Measurements from ENCODE around the gene DPYSL3.

DPYSL3 gene

DNA sequence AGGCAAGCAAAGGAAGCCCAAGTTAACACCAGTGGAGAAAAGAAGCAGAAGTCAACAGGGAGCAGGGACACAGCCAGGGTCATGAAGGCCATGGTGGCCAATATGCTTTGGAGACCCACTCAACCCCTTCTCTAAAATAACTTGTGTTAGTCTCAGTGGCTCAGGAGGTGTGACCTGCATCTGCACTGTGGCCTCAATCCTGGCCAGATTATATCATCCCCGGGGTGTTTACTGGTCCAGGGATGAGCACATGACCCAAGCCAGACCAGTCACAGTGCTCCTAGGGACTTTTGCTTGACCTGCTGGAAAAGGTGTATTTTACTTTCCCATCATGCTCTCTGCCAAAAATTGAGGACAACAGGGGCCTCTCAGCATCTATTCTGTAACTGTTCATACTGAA, 105.2 kb downstream of the DPYSL3 start:
- DNase-seq (ENCODE audit: insufficient read length, low spot score) = no peak
- TF ChIP-seq, protein P1, sequence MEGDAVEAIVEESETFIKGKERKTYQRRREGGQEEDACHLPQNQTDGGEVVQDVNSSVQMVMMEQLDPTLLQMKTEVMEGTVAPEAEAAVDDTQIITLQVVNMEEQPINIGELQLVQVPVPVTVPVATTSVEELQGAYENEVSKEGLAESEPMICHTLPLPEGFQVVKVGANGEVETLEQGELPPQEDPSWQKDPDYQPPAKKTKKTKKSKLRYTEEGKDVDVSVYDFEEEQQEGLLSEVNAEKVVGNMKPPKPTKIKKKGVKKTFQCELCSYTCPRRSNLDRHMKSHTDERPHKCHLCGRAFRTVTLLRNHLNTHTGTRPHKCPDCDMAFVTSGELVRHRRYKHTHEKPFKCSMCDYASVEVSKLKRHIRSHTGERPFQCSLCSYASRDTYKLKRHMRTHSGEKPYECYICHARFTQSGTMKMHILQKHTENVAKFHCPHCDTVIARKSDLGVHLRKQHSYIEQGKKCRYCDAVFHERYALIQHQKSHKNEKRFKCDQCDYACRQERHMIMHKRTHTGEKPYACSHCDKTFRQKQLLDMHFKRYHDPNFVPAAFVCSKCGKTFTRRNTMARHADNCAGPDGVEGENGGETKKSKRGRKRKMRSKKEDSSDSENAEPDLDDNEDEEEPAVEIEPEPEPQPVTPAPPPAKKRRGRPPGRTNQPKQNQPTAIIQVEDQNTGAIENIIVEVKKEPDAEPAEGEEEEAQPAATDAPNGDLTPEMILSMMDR (IDR thresholded peaks at IDR 0.05; ENCODE audit: insufficient read depth, missing control alignments) = no peak
- FAIRE-seq = no peak

DNA sequence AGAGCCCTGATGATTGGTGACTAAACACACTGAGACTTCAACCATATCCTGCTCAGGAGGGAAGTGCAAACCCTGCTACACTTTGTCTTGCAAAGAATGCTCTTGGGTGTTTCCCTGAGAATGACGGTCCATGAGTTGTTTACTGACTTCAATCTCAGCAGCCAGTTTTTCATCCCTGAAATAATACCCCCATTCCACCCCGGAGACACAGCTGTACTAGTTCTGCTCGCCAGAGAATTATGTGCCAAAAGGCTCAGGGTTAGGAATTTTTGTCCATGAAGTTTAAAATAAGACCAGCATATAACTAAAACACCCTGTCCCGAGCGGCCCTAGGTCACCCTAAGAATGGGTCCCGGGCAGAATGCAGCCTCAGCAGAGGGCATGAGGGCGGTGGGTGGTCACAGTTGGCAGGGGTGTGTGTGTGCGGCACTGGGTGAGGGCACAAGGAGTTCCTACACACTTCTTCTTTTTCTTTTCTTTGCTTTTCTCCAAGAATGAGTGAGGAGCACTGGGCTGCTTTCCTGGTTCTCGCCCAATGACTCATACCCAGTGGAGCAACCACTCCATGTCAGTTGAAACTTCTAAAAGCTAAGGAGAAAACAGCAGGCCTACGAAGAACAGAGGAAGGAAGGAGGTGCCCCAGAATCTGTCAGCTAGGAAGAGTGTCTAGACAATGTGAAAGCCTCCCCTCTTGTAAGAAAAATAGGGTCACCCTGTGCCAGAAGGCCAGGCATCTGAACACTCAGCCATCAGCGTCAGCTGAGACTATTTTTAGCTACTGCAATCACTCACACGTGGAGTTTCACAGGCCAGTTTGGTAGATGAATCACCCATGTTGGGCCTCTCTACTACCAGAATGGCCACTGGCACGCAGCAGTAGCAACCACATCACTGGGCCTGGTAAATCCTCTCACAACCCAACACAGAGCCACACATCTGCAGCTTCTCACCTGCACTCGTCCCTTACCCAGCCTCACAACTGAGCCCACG, 105.9 kb downstream of the DPYSL3 start:
- DNase-seq (ENCODE audit: insufficient read length, low spot score) = no peak
- no peak for FAIRE-seq
- TF ChIP-seq, protein P1 (IDR thresholded peaks at IDR 0.05; ENCODE audit: insufficient read depth, missing control alignments) = no peak

DNA sequence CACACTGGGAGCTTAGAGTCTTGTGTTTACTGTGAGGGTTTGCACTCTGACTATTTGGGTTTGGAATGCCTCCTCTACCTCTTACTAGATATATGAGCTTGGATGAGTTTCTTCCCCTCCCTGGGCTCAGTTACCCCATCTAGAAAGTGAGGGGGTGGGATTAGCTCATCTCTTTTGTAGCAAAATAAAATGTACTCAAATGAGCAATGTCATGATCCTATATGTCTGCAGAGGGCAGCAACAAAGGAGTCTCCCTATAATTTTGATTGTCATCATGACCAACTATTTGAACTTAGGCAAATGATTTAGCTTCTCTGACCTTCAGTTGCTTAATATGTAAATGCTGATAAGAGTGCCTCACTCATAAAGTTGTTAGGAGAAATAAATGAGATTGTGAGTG, 109.0 kb downstream of the DPYSL3 start:
- FAIRE-seq (no peak), DNase-seq (ENCODE audit: insufficient read length, low spot score) (no peak)
- TF ChIP-seq, protein P1 (IDR thresholded peaks at IDR 0.05; ENCODE audit: insufficient read depth, missing control alignments) = no peak

DNA sequence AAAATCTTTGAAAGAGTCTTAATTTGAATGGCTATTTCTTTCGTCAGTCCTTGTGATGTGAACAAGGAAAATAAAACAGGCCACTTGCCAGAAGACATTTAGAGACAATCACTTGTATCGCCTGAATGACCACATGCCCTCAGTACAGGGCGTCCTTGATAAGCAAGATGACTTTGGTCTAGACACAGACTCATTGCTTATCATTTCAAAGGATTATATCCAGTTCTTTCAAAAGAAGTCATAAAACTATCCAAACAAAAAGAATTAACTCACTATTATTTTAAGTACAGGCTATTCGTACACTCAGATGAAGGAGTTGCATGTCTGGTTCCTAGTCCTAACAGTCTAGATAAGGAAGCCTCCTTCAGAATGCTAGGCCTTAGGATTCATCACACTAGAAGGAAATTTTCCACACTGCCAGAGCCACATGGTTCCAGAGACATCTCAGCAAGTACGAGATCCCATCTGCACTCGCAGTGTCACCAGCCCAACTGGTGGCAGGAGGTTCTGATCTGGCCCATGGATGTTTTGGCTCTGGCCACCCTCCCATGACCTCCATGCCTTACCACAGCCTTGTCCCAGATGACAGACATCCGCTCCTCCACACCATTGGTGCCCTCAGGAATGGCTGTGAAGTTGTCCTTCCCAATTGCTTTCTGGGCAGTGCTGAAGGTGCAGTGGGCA, 109.6 kb downstream of the DPYSL3 start:
- TF ChIP-seq, protein P1 (IDR thresholded peaks at IDR 0.05; ENCODE audit: insufficient read depth, missing control alignments) = no peak
- DNase-seq (ENCODE audit: insufficient read length, low spot score) (no peak), FAIRE-seq (no peak)

DNA sequence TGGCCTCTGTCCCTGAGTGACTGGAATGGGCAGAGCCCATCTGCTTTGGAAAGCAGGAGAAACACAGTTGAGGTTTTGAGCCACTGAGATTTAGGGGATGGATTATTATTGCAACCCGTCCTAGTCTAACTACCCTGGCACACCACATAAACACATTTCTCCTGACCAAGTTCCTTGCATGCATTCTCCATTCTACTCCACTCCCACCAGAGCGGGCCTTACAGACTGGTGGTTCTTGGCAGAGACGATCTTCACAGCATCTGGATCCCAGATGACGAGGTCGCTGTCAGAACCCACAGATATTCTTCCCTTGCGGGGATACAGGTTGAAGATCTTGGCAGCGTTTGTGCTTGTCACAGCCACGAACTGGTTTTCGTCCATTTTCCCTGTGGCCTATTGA, 111.0 kb downstream of the DPYSL3 start:
- TF ChIP-seq, protein P1 (IDR thresholded peaks at IDR 0.05; ENCODE audit: insufficient read depth, missing control alignments) = no peak
- DNase-seq (ENCODE audit: insufficient read length, low spot score) (no peak), FAIRE-seq (no peak)

DNA sequence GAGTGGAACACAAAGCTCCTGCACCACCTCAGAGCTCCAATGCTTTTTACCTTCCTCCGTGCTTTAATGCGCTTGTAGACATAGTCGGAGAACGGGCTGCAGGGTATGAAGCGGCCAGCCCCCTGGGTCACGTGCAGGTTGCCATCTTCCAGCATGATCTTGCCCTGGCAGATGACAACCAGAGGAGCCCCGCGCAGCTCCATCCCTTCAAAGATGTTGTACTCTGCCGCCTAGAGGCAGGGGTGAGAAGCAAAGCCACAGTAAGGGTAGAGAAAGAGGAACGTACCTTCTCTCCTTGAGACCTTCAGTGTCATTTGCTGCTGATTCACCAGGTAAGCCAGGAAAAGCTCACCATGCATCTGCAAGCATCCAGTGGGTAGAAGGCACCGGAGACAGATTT, 112.3 kb downstream of the DPYSL3 start:
- DNase-seq (ENCODE audit: insufficient read length, low spot score) (no peak), FAIRE-seq (no peak)
- TF ChIP-seq, protein P1 (IDR thresholded peaks at IDR 0.05; ENCODE audit: insufficient read depth, missing control alignments) = no peak
